Liver (tissue), 9 donors: ENCODE data around the gene JUNB. TPM values are rescaled to one million over a fixed set of nuclear protein-coding genes. Genes with fewer than 3 reads are reported as not detected.

Experiments
- DNase-seq: peaks from one replicate; pipeline ENCODE4 v3.0.0-alpha.2; 2017; ENCODE audit warnings: low spot score
- H3K27ac ChIP-seq, 2 donors: one replicate each; pipeline ENCODE4 v1.7.0; 2013; ENCODE audit warnings: inconsistent platforms in 2 of 2, low read length in 2 of 2, control low read depth in 1 of 2, low read depth in 1 of 2, mild to moderate bottlenecking in 1 of 2
- H3K27me3 ChIP-seq, 4 donors: one replicate each; pipeline versions ENCODE4 v1.6.1 to v1.7.0; 2013; ENCODE audit warnings: low read length in 3 of 4, inconsistent platforms in 1 of 4, mild to moderate bottlenecking in 1 of 4, moderate library complexity in 1 of 4; ENCODE audit not compliant: control insufficient read depth in 4 of 4, insufficient read depth in 4 of 4
- H3K36me3 ChIP-seq, 4 donors: one replicate each; pipeline versions ENCODE4 v1.6.1 to v1.7.0; 2013; ENCODE audit warnings: low read length in 3 of 4, mild to moderate bottlenecking in 3 of 4, low read depth in 1 of 4, moderate library complexity in 1 of 4; ENCODE audit not compliant: control insufficient read depth in 4 of 4, insufficient read depth in 3 of 4
- H3K4me1 ChIP-seq, 4 donors: one replicate each; pipeline versions ENCODE4 v1.6.1 to v1.7.0; 2013; ENCODE audit warnings: low read length in 3 of 4, mild to moderate bottlenecking in 3 of 4, moderate library complexity in 1 of 4; ENCODE audit not compliant: control insufficient read depth in 4 of 4, insufficient read depth in 4 of 4
- H3K4me3 ChIP-seq, 3 donors: one replicate each; pipeline versions ENCODE4 v1.6.1 to v1.7.0; 2013; ENCODE audit warnings: low read length in 3 of 3, control low read depth in 1 of 3, low read depth in 1 of 3, mild to moderate bottlenecking in 1 of 3
- H3K9ac ChIP-seq, 2 donors: one replicate each; pipeline ENCODE4 v1.7.0; 2013; ENCODE audit warnings: low read length in 2 of 2, mild to moderate bottlenecking in 2 of 2, moderate library complexity in 2 of 2, control low read depth in 1 of 2, low read depth in 1 of 2
- H3K9me3 ChIP-seq, 4 donors: one replicate each; pipeline versions ENCODE4 v1.6.1 to v1.7.0; 2013; ENCODE audit warnings: low read length in 3 of 4; ENCODE audit not compliant: control insufficient read depth in 4 of 4
- ATF3 ChIP-seq: IDR thresholded peaks from 2 replicates; pipeline ENCODE4 v1.6.1; 2016; ENCODE audit warnings: antibody characterized with exemption
- CTCF ChIP-seq: fragments of 150-350 bp; IDR thresholded peaks from 2 replicates; pipeline ENCODE4 v1.5.1; 2017; ENCODE audit warnings: improper control_type of control experiment, low read depth, low read length; ENCODE audit not compliant: missing input control
- EGR1 ChIP-seq, 2 donors: IDR thresholded peaks; 2 replicates each; pipeline ENCODE4 v1.6.1; 2016 to 2018; ENCODE audit warnings: antibody characterized with exemption in 2 of 2, low read depth in 2 of 2
- FOXA1 ChIP-seq: IDR thresholded peaks from 2 replicates; pipeline ENCODE4 v1.6.1; 2016; ENCODE audit warnings: antibody characterized with exemption
- FOXA2 ChIP-seq: IDR thresholded peaks from 2 replicates; pipeline ENCODE4 v1.6.1; 2016; ENCODE audit warnings: antibody characterized with exemption
- HNF4G ChIP-seq: IDR thresholded peaks from 2 replicates; pipeline ENCODE4 v1.6.1; 2016; ENCODE audit warnings: antibody characterized with exemption
- JUND ChIP-seq, 2 donors: IDR thresholded peaks; 2 replicates each; pipeline ENCODE4 v1.6.1; 2016; ENCODE audit warnings: antibody characterized with exemption in 2 of 2
- MAX ChIP-seq: IDR thresholded peaks from 2 replicates; pipeline ENCODE4 v1.6.1; 2016; ENCODE audit warnings: antibody characterized with exemption
- NR2F2 ChIP-seq: IDR thresholded peaks from 2 replicates; pipeline ENCODE4 v1.6.1; 2016; ENCODE audit warnings: antibody characterized with exemption
- REST ChIP-seq: IDR thresholded peaks from 2 replicates; pipeline ENCODE4 v1.6.1; 2016; ENCODE audit warnings: antibody characterized with exemption, mild to moderate bottlenecking
- RXRA ChIP-seq, 2 donors: IDR thresholded peaks; 2 replicates each; pipeline ENCODE4 v1.6.1; 2017 to 2018; ENCODE audit warnings: antibody characterized with exemption in 2 of 2, mild to moderate bottlenecking in 1 of 2
- SP1 ChIP-seq: IDR thresholded peaks from 2 replicates; pipeline ENCODE4 v1.6.1; 2018; ENCODE audit warnings: antibody characterized with exemption, mild to moderate bottlenecking
- TAF1 ChIP-seq: conservative IDR thresholded peaks from 2 replicates; pipeline ENCODE4 v1.6.1; 2016; ENCODE audit warnings: antibody characterized with exemption, mild to moderate bottlenecking
- YY1 ChIP-seq: IDR thresholded peaks from 2 replicates; pipeline ENCODE4 v1.6.1; 2016; ENCODE audit warnings: antibody characterized with exemption, mild to moderate bottlenecking
- ZBTB33 ChIP-seq: IDR thresholded peaks from 2 replicates; pipeline ENCODE4 v1.6.1; 2016; ENCODE audit warnings: antibody characterized with exemption
- WGBS: extraction: QIAGEN DNeasy Blood & Tissue Kit; methylation state at CpG from one replicate; pipeline ENCODE4 v1.1.7; 2013; 5-methylcytosine and 5-hydroxymethylcytosine counted together
- polyA plus RNA-seq, 2 donors: library from polyadenylated mRNA; stranded (reverse) in 1 of 2; unstranded in 1 of 2; fragments of 200-250 nt in 1 of 2; fragments of >200 nt in 1 of 2; fragmentation: Nextera tagmentation in 1 of 2; extraction: Ambion mirVana in 1 of 2; gene quantifications; one replicate each; pipeline versions ENCODE4 v1.2.1 to v1.2.3, GENCODE V29; 2013 to 2015
- total RNA-seq, 2 donors: library from RNA; depleted of rRNA; stranded (reverse); fragments of >200 nt; gene quantifications; one replicate each; pipeline ENCODE4 v1.2.3, GENCODE V29; 2014
- donor health status: healthy.
- donor health status: healthy.
- donor health status: healthy.
- donor health status: healthy.
- donor health status: healthy.

Gene JUNB
- total and polyA plus RNA-seq, 4 donors, result 32.7 to 79.2 (median 56.6) TPM

GRCh38 chr19:12749938-12750521 lies 41.3 kb upstream of the JUNB start:
- peaks cover 0 to 2% (median 0%) of the 10 kb centered on the region in 4 donors for H3K27me3 ChIP-seq
- WGBS, result 41% methylated on average over 24 of the region's 24 CpGs
- H3K9ac ChIP-seq, result no peak overlapping the region
- H3K4me1 ChIP-seq, result no peaks in the 10 kb centered on the region
- H3K27ac ChIP-seq, result no peak overlapping the region
- TF ChIP-seq NR2F2, result no peak
- no peak for TF ChIP-seq EGR1 (IDR thresholded peaks at IDR 0.05; ENCODE audit: low read depth in 2 of 2)
- TF ChIP-seq ATF3, result no peak
- TF ChIP-seq JUND (IDR thresholded peaks at IDR 0.05), result no peak
- no peak for TF ChIP-seq ZBTB33
- no peak for TF ChIP-seq HNF4G
- TF ChIP-seq CTCF, result no peak
- no peak for TF ChIP-seq RXRA (IDR thresholded peaks at IDR 0.05)
- TF ChIP-seq YY1, result no peak
- no peak for TF ChIP-seq REST
- no peak for TF ChIP-seq FOXA2
- no peak for DNase-seq
- H3K9me3 ChIP-seq, result no peaks in the 10 kb centered on the region
- H3K36me3 ChIP-seq, result peaks cover 9 to 19% (median 12%) of the 10 kb centered on the region in 4 donors
- H3K4me3 ChIP-seq, result no peak overlapping the region

GRCh38 chr19:12750851-12751250 lies 40.4 kb upstream of the JUNB start:
- H3K9me3 ChIP-seq, result no peaks in the 10 kb centered on the region
- no peak overlapping the region for H3K27ac ChIP-seq
- H3K9ac ChIP-seq, result no peak overlapping the region
- H3K36me3 ChIP-seq, result peaks cover 7 to 11% (median 8%) of the 10 kb centered on the region in 4 donors
- TF ChIP-seq JUND (IDR thresholded peaks at IDR 0.05) (no peak), FOXA2 (no peak), FOXA1 (no peak), TAF1 (no peak), ZBTB33 (no peak), MAX (no peak), YY1 (no peak), SP1 (no peak)
- 66% methylated on average over 9 of the region's 9 CpGs for WGBS
- H3K4me1 ChIP-seq, result no peaks in the 10 kb centered on the region
- peaks cover 0 to 2% (median 0%) of the 10 kb centered on the region in 4 donors for H3K27me3 ChIP-seq
- no peak overlapping the region for H3K4me3 ChIP-seq
- DNase-seq, result no peak
